HG03432 (cell line): ENCODE results near the gene KCTD17.

ENCODE experiments used
- ATAC-seq: cut with Tn5 transposase; IDR thresholded peaks from one replicate; pipeline ENCODE4 v1.9.1; 2021; ENCODE audit warnings: mild to moderate bottlenecking, moderate library complexity; ENCODE audit not compliant: unreplicated experiment

KCTD17 gene, protein sequence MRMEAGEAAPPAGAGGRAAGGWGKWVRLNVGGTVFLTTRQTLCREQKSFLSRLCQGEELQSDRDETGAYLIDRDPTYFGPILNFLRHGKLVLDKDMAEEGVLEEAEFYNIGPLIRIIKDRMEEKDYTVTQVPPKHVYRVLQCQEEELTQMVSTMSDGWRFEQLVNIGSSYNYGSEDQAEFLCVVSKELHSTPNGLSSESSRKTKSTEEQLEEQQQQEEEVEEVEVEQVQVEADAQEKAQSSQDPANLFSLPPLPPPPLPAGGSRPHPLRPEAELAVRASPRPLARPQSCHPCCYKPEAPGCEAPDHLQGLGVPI

DNA sequence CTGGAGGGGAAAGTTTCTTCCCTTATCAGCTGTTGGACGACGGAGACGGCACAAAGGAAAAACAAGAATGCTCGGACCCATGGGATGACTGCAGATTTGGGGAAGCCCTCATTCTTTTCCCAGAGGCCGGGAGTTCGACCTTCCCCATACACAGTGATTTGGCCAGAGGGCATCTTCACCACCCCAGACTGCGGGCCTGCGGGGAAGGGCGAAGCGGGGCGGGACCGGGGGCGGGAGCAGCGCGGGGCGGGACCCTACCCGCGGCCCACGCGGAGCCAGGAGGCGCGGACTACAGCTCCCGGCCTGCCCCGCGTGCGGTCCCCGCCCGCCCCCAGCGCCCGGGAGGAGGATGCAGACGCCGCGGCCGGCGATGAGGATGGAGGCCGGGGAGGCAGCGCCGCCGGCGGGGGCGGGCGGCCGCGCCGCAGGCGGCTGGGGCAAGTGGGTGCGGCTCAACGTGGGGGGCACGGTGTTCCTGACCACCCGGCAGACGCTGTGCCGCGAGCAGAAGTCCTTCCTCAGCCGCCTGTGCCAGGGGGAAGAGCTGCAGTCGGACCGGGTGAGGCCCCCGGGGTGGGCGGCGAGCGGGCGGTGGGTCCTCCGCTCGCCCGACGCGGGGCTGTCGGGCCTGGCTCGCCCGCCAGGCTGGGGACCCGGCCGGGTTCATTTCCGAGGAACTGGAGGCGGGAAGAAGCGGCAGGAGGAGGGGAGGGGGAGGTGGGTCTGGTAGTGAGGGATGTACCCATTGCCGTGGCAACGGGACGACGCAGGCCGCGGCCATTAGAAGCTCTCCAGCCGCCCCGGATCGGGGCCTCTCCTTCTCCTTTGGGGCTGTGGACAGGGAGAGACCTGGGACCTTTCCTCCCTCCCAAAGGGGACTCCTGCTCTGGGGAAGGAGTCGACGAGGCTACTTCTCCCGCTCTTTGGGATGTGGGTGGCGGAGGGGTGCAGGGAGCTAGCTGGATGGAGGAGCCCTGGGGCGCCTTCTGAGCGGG lies at the start of gene KCTD17:
KCTD17 (plus strand) TSS at position 352 of the 995 bp plus-strand sequence; CDS start at position 371, 19 bp downstream.
- peak; percentile 72 for ATAC-seq

DNA sequence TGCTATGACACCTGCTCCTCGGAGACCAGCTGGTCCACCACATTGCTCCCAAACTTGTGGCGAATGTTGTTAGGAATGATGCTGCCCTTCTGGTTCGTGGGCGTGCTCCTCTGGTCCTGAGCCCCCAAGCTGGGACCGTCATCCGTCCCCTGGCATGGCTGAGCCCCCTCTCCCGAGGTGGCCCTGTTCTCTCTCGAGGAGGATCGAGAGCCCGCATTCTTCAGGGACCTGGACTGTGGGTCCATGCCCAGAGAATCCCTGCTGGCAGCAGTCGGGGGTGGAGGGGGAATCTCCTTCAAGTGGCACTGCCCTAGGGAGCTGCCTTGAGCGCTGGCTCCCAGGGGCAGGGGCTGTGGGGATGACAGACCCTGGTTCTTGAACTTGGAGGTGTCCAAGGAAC lies 49.7 kb upstream of the KCTD17 start:
- ATAC-seq, result no peak

DNA sequence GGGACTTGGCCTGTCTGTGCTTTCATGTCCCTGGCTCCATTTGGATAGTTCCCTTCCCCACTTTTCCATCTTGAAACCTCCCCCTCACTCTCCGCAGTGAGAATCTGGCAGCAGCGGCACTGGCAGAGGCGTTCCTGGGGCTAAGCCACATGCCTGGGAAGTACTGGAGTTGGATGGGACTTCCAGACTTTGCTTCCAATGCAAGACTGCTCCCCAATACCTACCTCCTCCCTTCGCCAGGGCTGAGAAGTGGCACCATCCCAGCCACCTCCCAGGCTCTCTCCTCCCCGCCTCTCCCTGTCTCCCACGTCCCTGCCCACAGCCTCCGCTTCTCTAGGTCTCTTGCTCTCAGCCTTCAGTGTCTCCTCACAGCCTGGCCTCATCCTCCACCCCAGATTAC lies 48.9 kb upstream of the KCTD17 start:
- no peak for ATAC-seq

DNA sequence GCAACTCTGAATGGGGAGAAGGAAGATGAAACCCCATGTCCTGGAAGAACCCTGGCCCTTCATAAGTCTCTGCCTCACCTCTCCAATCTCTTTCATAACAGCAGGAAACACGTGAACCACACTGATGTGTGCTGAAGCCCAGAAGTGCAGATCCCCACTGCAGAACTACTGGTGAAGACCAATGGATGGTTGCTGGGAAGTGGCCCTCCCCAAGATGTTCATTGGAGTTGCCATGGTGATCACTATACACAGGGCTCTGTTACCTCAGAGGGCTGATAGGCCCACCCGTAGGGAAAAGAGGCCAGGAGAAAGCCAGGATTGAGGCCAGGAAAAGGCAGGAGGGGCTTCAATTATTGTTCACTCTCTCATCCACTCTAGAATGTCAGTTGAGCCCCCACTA lies 43.9 kb upstream of the KCTD17 start:
- no peak for ATAC-seq

DNA sequence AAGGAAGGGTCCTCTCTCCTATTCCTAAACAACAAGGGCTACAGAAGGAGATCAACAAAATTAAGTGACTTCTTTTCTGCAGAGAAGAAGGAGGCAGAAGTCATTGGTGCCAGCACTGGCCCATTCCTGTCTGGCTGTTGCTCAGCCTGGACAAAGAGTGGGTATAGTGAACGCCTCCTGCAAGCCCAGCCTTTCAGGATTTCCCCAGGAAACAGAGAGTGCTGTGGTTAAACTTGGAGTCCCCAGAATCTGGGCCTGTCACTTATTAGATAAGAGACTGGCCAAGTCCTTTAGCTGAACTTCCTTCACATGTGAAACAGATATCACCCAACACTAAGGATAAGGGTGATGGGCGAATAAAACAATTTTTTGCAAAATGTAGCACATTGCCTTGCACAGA lies 43.2 kb upstream of the KCTD17 start:
- no peak for ATAC-seq

DNA sequence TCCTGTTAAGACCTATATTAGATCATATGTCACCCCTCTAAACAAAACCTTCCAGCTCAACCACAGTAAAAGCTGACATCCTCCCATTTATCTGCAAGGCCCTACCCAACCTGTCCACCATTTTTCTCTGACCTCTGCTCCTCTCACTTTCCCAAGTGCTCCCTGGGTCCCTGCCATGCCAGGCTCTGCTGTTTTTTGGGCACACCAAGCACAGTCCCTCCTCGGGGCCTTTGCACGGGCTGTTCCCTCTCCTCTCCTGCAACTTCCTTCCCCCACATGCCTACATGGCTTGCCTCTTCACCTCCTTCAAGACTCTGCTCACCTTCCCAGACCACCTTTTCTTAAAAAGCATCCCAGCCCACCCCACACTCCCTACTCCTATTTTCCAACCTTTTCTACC lies 42.1 kb upstream of the KCTD17 start:
- no peak for ATAC-seq

DNA sequence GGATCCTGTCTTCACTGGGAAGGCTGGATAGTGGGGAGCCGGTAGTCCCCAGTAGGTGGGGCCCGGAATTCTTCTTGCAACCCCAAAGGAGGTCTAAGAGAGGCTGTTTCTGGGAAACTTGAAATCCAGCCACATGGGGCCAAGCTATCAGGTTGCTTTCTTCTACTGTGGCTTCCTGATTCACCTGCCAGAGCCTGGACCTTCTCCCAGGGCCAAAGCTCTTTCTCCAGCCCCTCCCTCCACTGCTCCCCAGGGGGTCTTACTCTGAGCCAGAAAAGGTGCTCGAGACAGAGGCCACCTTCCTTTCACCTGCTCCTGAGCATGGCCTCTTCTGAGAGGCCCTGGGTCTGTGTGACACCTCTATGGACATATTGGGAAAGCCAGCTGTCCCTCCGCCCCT lies 41.4 kb upstream of the KCTD17 start:
- ATAC-seq, result no peak

DNA sequence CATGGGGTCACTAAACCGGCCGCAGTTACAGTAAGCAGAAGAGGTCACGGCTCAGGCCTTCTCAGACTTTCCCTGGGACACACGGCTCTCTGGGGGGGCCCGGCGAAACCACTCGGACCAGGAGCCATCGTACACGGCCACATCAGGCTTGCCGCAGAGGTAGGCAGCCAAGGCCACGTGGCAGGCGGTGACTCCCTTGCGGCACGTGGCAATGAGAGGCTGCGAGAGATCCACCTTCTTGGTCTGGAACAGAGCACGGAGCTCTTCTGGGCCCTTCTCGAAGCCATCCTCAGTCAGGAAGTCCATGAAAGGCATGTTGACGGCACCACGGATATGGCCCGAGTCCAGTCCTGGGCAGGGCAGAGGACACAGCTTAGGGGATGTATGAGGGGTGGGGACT lies 40.6 kb upstream of the KCTD17 start:
- no peak for ATAC-seq

DNA sequence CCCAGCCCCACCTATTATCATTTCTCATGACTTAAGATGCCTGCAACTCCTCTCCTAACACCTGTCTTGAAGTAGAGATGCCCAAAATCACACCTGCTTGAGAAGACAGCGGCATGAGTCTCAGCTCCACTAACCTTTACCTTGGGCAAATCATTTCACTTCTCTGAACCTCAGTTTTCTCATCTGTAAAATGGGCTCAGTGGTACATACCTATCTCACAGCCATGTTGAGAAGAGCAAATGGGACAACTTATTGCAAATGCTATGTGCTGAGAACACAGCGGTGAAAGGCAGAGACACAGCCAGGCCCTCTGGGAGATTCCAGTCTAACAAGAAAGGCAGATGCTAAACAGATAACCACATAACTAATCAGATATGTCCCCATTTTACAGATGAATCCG lies 40.1 kb upstream of the KCTD17 start:
- ATAC-seq, result no peak

DNA sequence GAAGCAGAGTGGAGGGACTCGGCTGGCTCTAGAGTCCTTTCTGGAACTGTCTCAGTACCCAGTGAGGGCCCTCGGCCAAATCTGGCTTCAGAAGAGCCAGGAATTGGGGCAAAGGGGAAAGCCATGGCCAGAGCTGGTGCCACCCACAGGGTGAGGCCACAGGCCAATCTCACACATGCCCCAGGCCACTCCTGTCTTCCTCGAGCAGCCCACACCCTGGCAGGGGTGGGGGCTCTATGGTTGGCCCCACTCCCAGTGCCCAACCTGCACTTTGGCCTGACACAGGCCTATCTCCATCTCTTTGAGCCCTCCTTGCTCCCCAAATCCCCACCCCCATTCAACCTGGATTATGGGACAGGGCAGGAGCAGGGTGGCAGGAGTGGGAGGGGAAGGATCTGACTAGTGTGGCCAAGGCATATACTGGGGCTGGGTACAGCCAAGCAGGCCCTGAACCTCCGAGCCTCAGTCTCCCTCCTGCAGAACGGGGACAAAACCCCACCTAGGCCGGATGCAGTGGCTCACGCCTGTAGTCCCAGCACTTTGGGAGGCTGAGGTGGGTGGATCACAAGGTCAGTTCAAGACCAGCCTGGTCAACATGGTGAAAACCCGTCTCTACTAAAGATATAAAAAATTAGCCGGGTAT lies 39.2 kb upstream of the KCTD17 start:
- ATAC-seq, result no peak

DNA sequence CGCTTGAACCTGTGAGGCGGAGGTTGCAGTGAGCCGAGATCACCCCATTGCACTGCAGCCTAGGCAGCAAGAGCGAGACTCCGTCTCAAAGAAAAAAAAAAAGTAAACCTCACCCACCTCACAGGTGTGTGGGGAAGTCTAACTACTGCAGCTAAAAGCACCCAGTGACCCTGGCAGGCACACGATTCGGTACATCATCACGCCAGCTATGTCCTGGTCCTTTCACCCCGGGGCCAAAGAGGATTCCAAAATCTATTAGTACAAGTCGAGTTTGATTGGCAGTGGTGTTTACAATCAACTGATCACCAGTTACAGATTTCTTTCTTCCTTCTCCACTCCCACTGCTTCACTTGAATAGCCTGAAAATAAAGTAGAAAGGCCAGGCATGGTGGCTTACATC lies 38.6 kb upstream of the KCTD17 start:
- ATAC-seq, result no peak

DNA sequence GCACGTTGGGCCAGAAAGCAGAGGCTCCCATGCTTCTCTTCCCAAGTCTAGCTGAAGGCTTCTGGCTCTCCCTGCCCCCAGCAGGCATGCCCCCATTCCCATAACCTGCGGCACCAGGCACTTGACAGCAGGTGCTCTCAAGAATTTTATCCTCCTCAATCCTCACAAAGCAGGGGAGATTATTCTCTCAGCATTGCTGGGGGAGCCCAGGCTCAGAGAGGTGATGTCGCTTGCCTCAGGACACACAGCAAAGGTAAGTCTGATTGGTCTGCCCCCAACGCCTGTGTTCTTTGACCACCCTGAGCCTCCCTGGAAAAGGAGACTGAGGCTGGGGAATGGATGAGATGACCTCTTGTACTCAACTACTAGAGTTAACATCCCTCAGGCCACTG lies 37.1 kb upstream of the KCTD17 start:
- no peak for ATAC-seq

DNA sequence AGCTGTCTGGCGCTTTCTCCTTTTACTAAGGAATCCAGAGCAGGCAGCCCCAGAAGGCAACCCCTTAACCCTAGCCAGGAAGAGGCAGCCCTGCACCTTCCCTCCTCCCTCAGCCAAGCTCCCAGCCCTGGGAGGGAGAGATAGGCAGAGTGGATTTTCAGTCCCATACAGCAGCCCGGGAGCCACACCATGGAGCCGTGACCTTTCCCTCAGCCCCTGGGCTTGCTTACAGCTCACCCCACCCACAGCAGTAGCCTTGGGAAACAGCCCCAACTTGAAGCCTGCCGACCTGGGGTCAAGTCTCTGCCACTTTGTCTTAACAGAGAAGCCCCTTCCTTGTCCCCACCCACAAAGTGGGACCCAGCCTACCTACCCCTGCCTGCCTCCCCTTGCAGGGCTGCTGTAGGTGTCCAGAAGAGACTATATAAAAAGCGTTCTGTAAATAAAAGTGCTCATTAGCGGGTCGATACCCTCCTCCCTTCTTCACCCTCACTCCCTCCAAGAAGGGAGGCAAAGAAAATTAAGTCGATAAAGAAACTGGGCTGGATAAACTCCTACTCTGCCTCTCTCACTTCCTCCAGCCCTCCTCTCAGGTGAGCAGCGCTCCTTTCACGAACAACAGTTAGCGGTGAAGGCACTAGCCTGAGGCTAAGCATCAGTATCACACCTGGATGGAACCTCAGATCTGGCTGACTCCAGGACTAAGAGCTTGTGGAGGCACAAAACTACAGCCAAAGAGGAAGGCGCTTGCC lies 36.5 kb upstream of the KCTD17 start:
- ATAC-seq, result no peak

DNA sequence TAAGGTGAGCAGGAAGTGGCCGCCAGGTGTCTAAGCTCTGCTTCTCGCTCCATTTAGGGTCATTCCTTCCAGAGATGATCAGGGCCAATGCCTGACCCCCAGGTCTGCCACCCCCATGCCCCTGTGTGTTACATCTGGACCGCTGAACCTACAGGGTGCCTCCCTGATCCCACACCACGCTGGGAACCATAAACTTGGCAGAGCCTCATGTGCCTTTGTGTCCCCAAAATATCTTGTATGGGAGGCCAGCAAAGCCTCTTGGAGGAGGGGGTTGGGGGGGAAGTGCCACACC lies 36.0 kb upstream of the KCTD17 start:
- ATAC-seq, result no peak

DNA sequence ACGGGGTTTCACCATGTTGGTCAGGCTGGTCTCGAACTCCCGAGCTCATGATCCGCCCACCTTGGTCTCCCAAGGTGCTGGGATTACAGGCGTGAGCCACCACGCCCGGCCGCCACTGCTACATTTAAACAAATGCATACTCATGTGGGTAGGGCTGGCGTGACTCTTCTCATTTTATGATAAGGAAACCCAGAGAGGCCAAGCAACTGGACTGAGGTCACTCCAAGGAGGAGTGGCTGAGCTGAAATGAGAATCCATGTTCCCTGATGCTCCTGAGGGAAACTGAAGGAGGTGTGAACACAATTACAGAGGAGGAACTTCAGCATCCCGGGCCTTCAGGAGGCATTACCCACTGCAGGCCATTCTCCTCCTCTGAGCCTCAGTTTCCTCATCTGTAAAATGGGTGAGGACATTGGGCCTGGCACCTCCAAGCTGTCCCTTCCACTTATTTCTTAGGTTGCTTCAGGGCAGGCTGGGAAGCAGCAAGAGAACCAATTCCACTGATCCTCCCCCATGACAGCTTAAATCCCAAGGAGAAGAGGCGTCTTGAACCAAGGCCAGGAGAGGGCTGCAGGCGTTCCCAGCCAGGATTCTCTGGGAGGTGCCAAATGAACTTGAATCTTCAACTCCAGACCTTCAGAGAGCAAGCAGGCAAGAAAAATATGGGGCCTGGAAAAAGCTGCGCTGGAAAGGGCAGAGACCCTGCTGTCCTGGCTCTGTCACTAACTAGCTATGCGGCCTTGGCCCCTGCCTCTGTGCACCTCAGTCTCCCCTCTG lies 35.2 kb upstream of the KCTD17 start:
- no peak for ATAC-seq

DNA sequence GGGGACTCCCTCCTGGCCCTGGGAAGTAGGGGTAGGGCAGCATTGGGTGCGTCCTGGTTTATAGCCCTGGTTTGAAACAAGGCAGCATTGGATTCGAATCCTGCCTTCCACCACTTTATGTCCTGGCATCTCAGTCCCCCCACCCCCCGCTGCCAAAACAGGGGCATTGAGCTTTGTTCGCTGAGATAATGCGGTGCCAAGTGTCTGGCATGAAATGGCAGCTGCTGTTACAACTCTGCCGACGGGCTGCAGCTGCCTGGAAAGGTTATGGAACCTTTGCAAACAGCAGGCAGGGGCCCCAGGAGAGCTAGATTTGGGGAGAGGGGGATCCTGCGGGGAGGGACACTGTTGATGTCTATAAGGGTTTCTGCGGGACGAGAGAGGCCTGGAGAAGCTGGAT lies 34.2 kb upstream of the KCTD17 start:
- no peak for ATAC-seq

DNA sequence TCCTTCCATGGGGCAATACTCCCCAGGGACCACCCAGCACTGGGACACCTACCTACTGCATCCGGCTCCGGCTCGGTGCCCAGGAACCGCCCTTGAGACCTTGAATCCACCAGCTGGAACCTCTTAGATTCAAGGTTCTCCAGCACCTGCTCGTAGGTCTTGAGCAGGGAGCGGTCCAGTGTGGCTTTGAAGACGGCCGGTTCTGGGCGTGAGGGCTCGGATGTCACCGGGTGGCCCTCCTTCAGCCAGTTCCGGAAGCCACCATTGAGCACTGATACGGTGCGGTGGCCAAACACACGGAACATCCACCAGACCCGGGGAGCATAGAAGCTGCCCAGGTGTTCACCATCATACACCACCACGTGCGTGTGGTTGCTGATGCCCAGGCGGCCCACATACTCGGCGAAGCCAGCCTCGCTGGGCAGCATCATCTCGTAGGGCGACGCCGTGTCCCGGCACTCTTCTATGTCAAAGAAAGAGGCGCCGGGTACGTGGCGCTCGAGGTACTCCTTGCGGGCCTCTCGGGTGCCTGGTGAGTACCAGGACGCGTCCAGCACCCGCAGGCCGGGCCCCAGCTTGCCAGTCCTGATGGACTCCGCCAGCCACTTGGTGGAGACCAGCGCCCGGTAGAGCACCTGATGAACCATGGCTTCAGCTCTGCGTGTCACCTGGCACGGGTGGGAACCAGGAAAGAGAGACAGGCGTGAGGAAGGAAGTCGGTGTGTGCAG lies 33.3 kb upstream of the KCTD17 start:
- no peak for ATAC-seq

DNA sequence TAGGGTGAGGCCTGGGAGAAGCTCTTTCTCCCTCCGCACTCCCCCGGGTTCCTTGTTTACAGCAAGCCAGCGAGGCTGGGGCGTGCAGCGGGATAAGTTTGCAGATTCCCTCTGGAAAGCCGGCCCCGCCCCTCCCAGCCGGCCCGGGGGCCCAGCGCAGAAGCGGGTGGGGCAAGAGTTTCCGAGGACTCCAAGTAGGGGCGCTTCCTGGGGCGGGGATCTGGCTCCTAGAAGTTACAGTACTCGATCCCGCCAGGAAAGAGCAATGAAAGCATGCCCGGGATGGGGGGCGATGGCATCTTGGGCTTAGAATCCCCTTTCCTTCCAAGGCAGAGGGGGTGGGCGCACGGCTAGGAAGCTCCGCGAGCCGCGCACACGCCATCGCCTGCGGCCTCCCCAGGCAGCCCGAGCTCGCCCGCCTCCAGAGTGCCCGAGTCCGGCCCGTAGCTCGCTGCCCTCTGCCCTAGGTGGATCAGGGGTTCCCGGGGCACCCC lies 32.7 kb upstream of the KCTD17 start:
- peak; percentile 25 for ATAC-seq
